NCI-H510A (cell line): ENCODE results near the gene DDX20.
"Not testable (repeated sequence)": the region's sequence is repeated elsewhere in the genome, so short reads cannot be mapped to it uniquely, and the experiment has no call there.

ENCODE experiments used
- DNase-seq: peaks from one replicate; lab custom pipeline; 2025; lab: John Stamatoyannopoulos, UW

DDX20 gene

GRCh38 chr1:111789666-111790316 lies 34.1 kb downstream of the DDX20 start:
- no peak for DNase-seq

- no peak for DNase-seq
Measured at GRCh38 chr1:111791776-111792175, 36.1 kb downstream of the DDX20 start.

GRCh38 chr1:111792249-111792648 lies 36.5 kb downstream of the DDX20 start:
- DNase-seq, result no peak

- DNase-seq, result no peak
Measured at GRCh38 chr1:111793923-111794322, 38.2 kb downstream of the DDX20 start.

GRCh38 chr1:111795401-111795800 lies 39.7 kb downstream of the DDX20 start:
- no peak for DNase-seq

GRCh38 chr1:111798580-111798979 lies 42.9 kb downstream of the DDX20 start:
- DNase-seq, result no peak

GRCh38 chr1:111799722-111800121 lies 44.0 kb downstream of the DDX20 start:
- not testable (repeated sequence) for DNase-seq

GRCh38 chr1:111801071-111801850 lies 45.6 kb downstream of the DDX20 start:
- no peak for DNase-seq

GRCh38 chr1:111802110-111802509 lies 46.4 kb downstream of the DDX20 start:
- no peak for DNase-seq

- no peak for DNase-seq
Measured at GRCh38 chr1:111802984-111803383, 47.3 kb downstream of the DDX20 start.

- no peak for DNase-seq
Measured at GRCh38 chr1:111803951-111804350, 48.2 kb downstream of the DDX20 start.

- no peak for DNase-seq
Measured at GRCh38 chr1:111804776-111805175, 49.1 kb downstream of the DDX20 start.

GRCh38 chr1:111805251-111805650 lies 49.5 kb downstream of the DDX20 start:
- DNase-seq, result no peak

GRCh38 chr1:111811891-111812290 lies 56.2 kb downstream of the DDX20 start:
- no peak for DNase-seq

- no peak for DNase-seq
Measured at GRCh38 chr1:111812306-111812705, 56.6 kb downstream of the DDX20 start.

- DNase-seq, result no peak
Measured at GRCh38 chr1:111813440-111814304, 58.0 kb downstream of the DDX20 start.

GRCh38 chr1:111814305-111814628 lies 58.6 kb downstream of the DDX20 start:
- no peak for DNase-seq

GRCh38 chr1:111814642-111815041 lies 58.9 kb downstream of the DDX20 start:
- DNase-seq, result no peak
